ENCODE measurements around the gene CLDND2.

CLDND2 gene

GRCh38 chr19:51375504-51376221, 6.9 kb upstream of the CLDND2 start:
- Histone ChIP-seq H3K9me3 (no peaks in the 10 kb centered on the region), H3K27ac (no peak overlapping the region), H3K36me3 (no peaks in the 10 kb centered on the region), H3K4me3 (no peak overlapping the region), H3K4me1 (no peaks in the 10 kb centered on the region), H3K27me3 (peaks cover 0 to 2% of the 10 kb centered on the region in 2 donors)
- TF ChIP-seq CTCF (IDR thresholded peaks at IDR 0.05): no peak
- intact Hi-C loops (cut with DNase I; ENCODE audit: low total_unique reads): no loop called here
- DNase-seq: no peak

GRCh38 chr19:51372649-51373504, 4.1 kb upstream of the CLDND2 start, which contains the start of gene NKG7:
Gene NKG7 (minus strand): TSS chr19:51372654. CDS start chr19:51372535, 119 bp downstream.
- Histone ChIP-seq H3K27me3 (peaks cover 0 to 2% of the 10 kb centered on the region in 2 donors), H3K9me3 (no peaks in the 10 kb centered on the region), H3K4me1 (peaks cover 0 to 8% (median 7%) of the 10 kb centered on the region in 4 donors), H3K36me3 (no peaks in the 10 kb centered on the region), H3K4me3 (no peak within 1 kb of the TSS), H3K27ac (no peak within 1 kb of the TSS)
- no peak for DNase-seq
- no peak for TF ChIP-seq CTCF (IDR thresholded peaks at IDR 0.05)
- intact Hi-C loops (cut with DNase I; ENCODE audit: low total_unique reads): no loop called here

- DNase-seq: no peak
- Histone ChIP-seq H3K27ac (no peak overlapping the region), H3K27me3 (peaks cover 0 to 2% of the 10 kb centered on the region in 2 donors), H3K4me3 (no peak overlapping the region), H3K36me3 (no peaks in the 10 kb centered on the region), H3K4me1 (peaks cover 0 to 8% (median 7%) of the 10 kb centered on the region in 4 donors), H3K9me3 (no peaks in the 10 kb centered on the region)
- TF ChIP-seq CTCF (IDR thresholded peaks at IDR 0.05): no peak
- intact Hi-C loops (cut with DNase I; ENCODE audit: low total_unique reads): no loop called here
These were observed 3.3 kb upstream of the CLDND2 start for GRCh38 chr19:51372021-51372648.

GRCh38 chr19:51371186-51371690, 2.4 kb upstream of the CLDND2 start:
- Histone ChIP-seq H3K9me3 (no peaks in the 10 kb centered on the region), H3K27ac (no peak overlapping the region), H3K4me1 (peaks cover 0 to 8% (median 7%) of the 10 kb centered on the region in 4 donors), H3K4me3 (no peak overlapping the region), H3K27me3 (peaks cover 0 to 2% of the 10 kb centered on the region in 2 donors), H3K36me3 (no peaks in the 10 kb centered on the region)
- intact Hi-C loops (cut with DNase I; ENCODE audit: low total_unique reads): no loop called here
- DNase-seq: no peak
- TF ChIP-seq CTCF (IDR thresholded peaks at IDR 0.05): no peak

- Histone ChIP-seq H3K4me3 (no peak overlapping the region), H3K9me3 (no peaks in the 10 kb centered on the region), H3K36me3 (no peaks in the 10 kb centered on the region), H3K27me3 (peaks cover 0 to 2% of the 10 kb centered on the region in 2 donors), H3K27ac (no peak overlapping the region), H3K4me1 (peaks cover 0 to 14% (median 10%) of the 10 kb centered on the region in 4 donors)
- no peak for DNase-seq
- TF ChIP-seq CTCF (IDR thresholded peaks at IDR 0.05): no peak
- intact Hi-C loops (cut with DNase I; ENCODE audit: low total_unique reads): no loop called here
These were observed 1.4 kb upstream of the CLDND2 start for GRCh38 chr19:51370230-51370629.
